HG02610 (cell line): ENCODE data around the gene HHATL.

Experiments
- ATAC-seq: cut with Tn5 transposase; IDR thresholded peaks from one replicate; pipeline ENCODE4 v1.9.1; 2021; ENCODE audit warnings: mild to moderate bottlenecking, moderate library complexity; ENCODE audit not compliant: unreplicated experiment

Gene HHATL

GRCh38 chr3:42666577-42666998 is 36.0 kb downstream of the HHATL start:
- no peak for ATAC-seq

- ATAC-seq = no peak
Observed at GRCh38 chr3:42666022-42666421, 36.6 kb downstream of the HHATL start.

- no peak for ATAC-seq
Observed at GRCh38 chr3:42665050-42665878, 37.3 kb downstream of the HHATL start.

- no peak for ATAC-seq
Observed at GRCh38 chr3:42664438-42664803, 38.2 kb downstream of the HHATL start.

GRCh38 chr3:42663581-42664437 is 38.8 kb downstream of the HHATL start:
- ATAC-seq = no peak

- ATAC-seq = no peak
Observed at GRCh38 chr3:42662813-42663535, 39.6 kb downstream of the HHATL start.

GRCh38 chr3:42662037-42662812 is 40.4 kb downstream of the HHATL start:
- no peak for ATAC-seq

- no peak for ATAC-seq
Observed at GRCh38 chr3:42661593-42662022, 41.0 kb downstream of the HHATL start.

- ATAC-seq = no peak
Observed at GRCh38 chr3:42660898-42661297, 41.7 kb downstream of the HHATL start.

GRCh38 chr3:42660131-42660715 is 42.4 kb downstream of the HHATL start:
- no peak for ATAC-seq

- ATAC-seq = no peak
Observed at GRCh38 chr3:42659451-42660130, 43.0 kb downstream of the HHATL start.

- no peak for ATAC-seq
Observed at GRCh38 chr3:42658771-42659390, 43.7 kb downstream of the HHATL start.

GRCh38 chr3:42658091-42658770 is 44.4 kb downstream of the HHATL start:
- no peak for ATAC-seq

GRCh38 chr3:42657675-42658074 is 44.9 kb downstream of the HHATL start:
- no peak for ATAC-seq

GRCh38 chr3:42656680-42657610 is 45.7 kb downstream of the HHATL start:
- no peak for ATAC-seq

- ATAC-seq = no peak
Observed at GRCh38 chr3:42655980-42656679, 46.5 kb downstream of the HHATL start.

- no peak for ATAC-seq
Observed at GRCh38 chr3:42655331-42655888, 47.2 kb downstream of the HHATL start.
